HG02970 (cell line): ENCODE data around the gene APC2.
"Not testable (repeated sequence)": the region's sequence is repeated elsewhere in the genome, so short reads cannot be mapped to it uniquely, and the experiment has no call there.

Experiments used
- ATAC-seq: cut with Tn5 transposase; IDR thresholded peaks from one replicate; pipeline ENCODE4 v1.9.1; 2021; ENCODE audit warnings: mild to moderate bottlenecking, moderate library complexity, moderate number of reproducible peaks; ENCODE audit not compliant: unreplicated experiment, low FRiP score

APC2 gene

GRCh38 chr19:1416014-1416841 lies 33.7 kb upstream of the APC2 start:
- no peak for ATAC-seq

- no peak for ATAC-seq
These were observed 32.8 kb upstream of the APC2 start for GRCh38 chr19:1417145-1417544.

- ATAC-seq: no peak
These were observed 32.0 kb upstream of the APC2 start for GRCh38 chr19:1417681-1418495.

- no peak for ATAC-seq
These were observed 31.5 kb upstream of the APC2 start for GRCh38 chr19:1418496-1418775.

GRCh38 chr19:1418951-1419738 lies 30.8 kb upstream of the APC2 start:
- ATAC-seq: no peak

- ATAC-seq: not testable (repeated sequence)
These were observed 29.8 kb upstream of the APC2 start for GRCh38 chr19:1420085-1420484.

- ATAC-seq: no peak
These were observed 29.3 kb upstream of the APC2 start for GRCh38 chr19:1420590-1420989.

GRCh38 chr19:1421218-1421957 lies 28.5 kb upstream of the APC2 start:
- ATAC-seq: no peak

GRCh38 chr19:1421958-1422305 lies 28.0 kb upstream of the APC2 start:
- no peak for ATAC-seq

- no peak for ATAC-seq
These were observed 27.6 kb upstream of the APC2 start for GRCh38 chr19:1422360-1422759.

GRCh38 chr19:1422943-1423342 lies 27.0 kb upstream of the APC2 start:
- no peak for ATAC-seq

GRCh38 chr19:1423436-1424191 lies 26.3 kb upstream of the APC2 start:
- ATAC-seq: no peak

- no peak for ATAC-seq
These were observed 25.5 kb upstream of the APC2 start for GRCh38 chr19:1424192-1424955.

- ATAC-seq: no peak
These were observed 24.7 kb upstream of the APC2 start for GRCh38 chr19:1425102-1425837.

GRCh38 chr19:1425902-1426301 lies 24.0 kb upstream of the APC2 start:
- no peak for ATAC-seq

GRCh38 chr19:1426736-1427135 lies 23.2 kb upstream of the APC2 start:
- ATAC-seq: no peak

GRCh38 chr19:1427221-1427920 lies 22.6 kb upstream of the APC2 start:
- no peak for ATAC-seq
